ENCODE data around the gene NUBPL. TPM values are rescaled to one million over a fixed set of nuclear protein-coding genes. Genes with fewer than 3 reads are reported as not detected.

Gene NUBPL
- total RNA-seq, 3 donors from 2014 or later: 10.8 to 15.1 (median 12.0) TPM

DNA sequence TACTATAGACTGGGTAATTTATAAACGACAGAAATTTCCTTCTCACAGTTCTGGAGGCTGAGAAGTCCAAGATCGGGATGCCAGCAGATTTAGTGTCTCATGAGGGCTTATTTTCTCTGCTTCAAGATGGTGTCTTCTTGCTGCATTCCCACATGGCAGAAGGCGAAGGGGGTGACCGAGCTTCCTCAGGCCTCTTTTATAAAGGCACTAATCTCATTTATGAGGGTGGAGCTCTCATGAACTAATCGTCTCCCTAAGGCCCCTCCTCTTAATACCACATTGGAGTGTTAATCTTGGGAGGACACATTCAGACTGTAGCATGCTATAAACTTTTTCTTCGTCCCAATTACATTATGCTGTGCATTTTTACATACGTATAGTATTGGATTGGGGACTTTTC is 315.5 kb downstream of the NUBPL start:
- ATAC-seq (no peak), DNase-seq (no peak)
- intact Hi-C loops (cut with DNase I, micrococcal nuclease): no loop called here
- Histone ChIP-seq H3K4me1 (ENCODE audit: low read depth) (no peaks in the 10 kb centered on the region), H3K36me3 (ENCODE audit: low read depth) (no peaks in the 10 kb centered on the region), H3K9me3 (no peaks in the 10 kb centered on the region), H3K4me3 (no peak overlapping the region)
- TF ChIP-seq, protein P1, sequence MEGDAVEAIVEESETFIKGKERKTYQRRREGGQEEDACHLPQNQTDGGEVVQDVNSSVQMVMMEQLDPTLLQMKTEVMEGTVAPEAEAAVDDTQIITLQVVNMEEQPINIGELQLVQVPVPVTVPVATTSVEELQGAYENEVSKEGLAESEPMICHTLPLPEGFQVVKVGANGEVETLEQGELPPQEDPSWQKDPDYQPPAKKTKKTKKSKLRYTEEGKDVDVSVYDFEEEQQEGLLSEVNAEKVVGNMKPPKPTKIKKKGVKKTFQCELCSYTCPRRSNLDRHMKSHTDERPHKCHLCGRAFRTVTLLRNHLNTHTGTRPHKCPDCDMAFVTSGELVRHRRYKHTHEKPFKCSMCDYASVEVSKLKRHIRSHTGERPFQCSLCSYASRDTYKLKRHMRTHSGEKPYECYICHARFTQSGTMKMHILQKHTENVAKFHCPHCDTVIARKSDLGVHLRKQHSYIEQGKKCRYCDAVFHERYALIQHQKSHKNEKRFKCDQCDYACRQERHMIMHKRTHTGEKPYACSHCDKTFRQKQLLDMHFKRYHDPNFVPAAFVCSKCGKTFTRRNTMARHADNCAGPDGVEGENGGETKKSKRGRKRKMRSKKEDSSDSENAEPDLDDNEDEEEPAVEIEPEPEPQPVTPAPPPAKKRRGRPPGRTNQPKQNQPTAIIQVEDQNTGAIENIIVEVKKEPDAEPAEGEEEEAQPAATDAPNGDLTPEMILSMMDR (IDR thresholded peaks at IDR 0.05): no peak

DNA sequence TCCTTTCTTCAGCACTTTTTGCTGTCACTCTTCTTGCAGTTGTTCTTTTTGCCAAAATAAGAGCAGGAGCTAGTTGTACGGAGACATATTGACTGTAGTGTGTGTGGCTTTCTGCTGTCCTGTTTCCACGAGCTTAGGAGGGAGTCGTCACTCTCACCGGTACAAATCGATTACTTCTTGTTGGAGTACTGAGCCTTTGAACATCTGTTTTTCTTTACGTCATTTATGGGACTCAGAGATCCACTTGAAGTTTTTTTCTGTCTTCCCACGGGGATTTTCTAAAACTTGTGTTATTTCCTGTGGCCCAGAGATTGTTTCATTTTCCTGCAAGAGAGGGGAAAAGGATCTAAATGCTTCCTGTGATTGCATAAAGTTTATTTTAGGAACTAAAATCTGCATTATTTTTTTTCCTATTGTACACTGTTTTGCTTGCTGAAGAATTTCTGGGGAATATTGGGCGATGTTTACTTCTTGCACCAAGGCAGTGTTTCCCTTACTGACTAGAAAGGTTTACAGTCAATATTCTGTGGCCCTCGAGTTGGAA is 316.1 kb downstream of the NUBPL start:
- no peaks in the 10 kb centered on the region for H3K4me1 ChIP-seq (ENCODE audit: low read depth)
- DNase-seq (no peak), ATAC-seq (no peak)
- no peaks in the 10 kb centered on the region for H3K9me3 ChIP-seq
- no peaks in the 10 kb centered on the region for H3K36me3 ChIP-seq (ENCODE audit: low read depth)
- intact Hi-C loops (cut with DNase I, micrococcal nuclease): no loop called here
- H3K4me3 ChIP-seq: no peak overlapping the region
- TF ChIP-seq, protein P1 (IDR thresholded peaks at IDR 0.05): no peak

DNA sequence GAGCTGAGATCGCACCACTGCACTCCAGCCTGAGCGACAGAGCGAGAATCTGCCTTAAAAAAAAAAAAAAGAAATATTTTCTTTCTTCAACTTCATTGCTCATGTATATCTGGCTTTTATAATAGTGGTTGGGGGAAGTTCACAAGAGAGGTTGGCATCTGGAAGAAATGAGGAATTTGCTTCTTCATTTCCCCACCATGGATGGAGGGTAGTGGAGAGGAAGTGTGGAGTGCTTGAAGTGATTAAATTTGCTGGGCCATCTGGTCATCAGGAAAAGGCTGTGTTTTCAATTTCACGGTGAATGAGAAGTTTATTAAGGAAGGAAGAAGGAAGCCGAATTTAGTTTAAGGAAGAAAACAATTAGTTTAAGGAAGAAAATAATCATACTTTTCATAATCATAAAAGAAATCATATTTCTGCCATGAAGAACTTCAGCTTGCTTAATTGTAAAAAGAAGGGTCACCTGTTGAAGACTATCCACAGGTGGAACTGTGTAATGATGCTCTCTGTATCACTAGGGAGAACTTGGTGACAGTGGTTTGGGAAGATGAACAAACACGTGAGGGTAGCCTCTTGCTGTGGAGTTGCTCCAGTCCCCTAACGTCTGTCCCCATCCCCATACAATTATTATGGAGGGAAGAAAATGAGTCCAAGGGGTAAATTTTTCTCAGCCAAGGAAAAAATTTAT is 318.6 kb downstream of the NUBPL start:
- TF ChIP-seq, protein P1 (IDR thresholded peaks at IDR 0.05): no peak
- ATAC-seq: no peak
- intact Hi-C loops (cut with DNase I, micrococcal nuclease): no loop called here
- H3K9me3 ChIP-seq: no peaks in the 10 kb centered on the region
- H3K36me3 ChIP-seq (ENCODE audit: low read depth): no peaks in the 10 kb centered on the region
- DNase-seq: no peak
- no peaks in the 10 kb centered on the region for H3K4me1 ChIP-seq (ENCODE audit: low read depth)
- H3K4me3 ChIP-seq: no peak overlapping the region

DNA sequence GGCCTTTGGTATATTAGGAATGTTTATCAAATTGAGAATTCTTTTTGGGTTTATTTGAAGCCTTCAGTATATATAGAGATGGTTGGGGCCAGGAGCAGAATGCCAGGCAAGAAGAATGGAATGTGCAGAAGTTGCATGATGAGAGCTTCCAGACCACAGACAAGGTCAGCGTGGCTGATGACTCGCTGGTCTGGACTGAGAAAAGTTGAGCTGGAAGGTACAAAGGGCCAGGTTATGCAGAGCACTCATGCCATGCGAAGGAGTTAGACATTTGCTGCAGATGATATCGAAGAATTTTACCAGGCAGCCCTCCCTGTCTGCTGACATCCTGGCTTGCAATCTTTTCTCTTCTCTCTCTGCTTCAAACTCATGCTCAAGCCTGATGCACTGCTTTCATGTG is 319.7 kb downstream of the NUBPL start:
- peak; percentile 40 for ATAC-seq
- Histone ChIP-seq H3K4me1 (ENCODE audit: low read depth) (no peaks in the 10 kb centered on the region), H3K9me3 (no peaks in the 10 kb centered on the region), H3K4me3 (no peak overlapping the region), H3K36me3 (ENCODE audit: low read depth) (no peaks in the 10 kb centered on the region)
- intact Hi-C loops (cut with DNase I, micrococcal nuclease): no loop called here
- DNase-seq: no peak
- TF ChIP-seq, protein P1 (IDR thresholded peaks at IDR 0.05): no peak

DNA sequence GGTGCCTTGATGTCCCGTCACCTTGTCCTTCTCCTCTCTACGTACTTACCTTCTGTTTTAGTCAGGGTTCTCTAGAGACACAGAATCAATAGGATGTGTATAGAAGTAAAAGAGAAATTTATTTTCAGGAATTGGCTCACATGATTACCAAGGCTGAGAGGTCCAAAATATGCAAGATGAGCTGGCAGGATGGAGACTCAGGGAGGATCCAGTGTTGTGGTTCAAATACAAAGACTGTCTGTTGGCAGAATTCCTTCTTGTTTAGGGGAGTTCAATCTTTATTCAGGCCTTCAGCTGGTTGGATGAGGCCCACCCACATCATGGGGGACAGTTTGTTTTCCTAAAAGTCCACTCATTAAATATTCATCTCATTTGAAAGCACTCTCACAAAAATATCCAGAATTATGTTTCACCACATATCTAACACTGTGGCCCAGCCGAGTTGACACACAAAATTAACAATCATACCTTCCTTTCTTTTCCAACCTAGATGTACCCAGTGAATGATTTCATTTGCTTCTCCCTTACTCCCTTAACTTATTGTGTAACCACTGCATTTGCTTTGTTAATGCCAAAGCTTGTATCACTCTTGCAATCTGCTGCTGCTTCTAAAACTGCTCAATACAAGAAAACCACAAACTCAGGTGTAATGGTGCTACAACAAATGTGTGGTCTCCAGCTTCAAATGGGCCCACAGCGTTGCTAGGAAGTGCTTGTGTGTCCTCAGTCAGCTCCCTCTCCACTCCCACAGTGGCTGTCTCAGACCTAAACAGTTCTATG is 320.5 kb downstream of the NUBPL start:
- Histone ChIP-seq H3K9me3 (no peaks in the 10 kb centered on the region), H3K4me1 (ENCODE audit: low read depth) (no peaks in the 10 kb centered on the region), H3K4me3 (no peak overlapping the region), H3K36me3 (ENCODE audit: low read depth) (no peaks in the 10 kb centered on the region)
- intact Hi-C loops (cut with DNase I, micrococcal nuclease): no loop called here
- DNase-seq: no peak
- no peak for ATAC-seq
- TF ChIP-seq, protein P1 (IDR thresholded peaks at IDR 0.05): no peak

All from mucosa of descending colon (tissue), 3 donors.